Ascending aorta (tissue), 2 donors: ENCODE data around the gene SLC39A9. TPM values are rescaled to one million over a fixed set of nuclear protein-coding genes. Genes with fewer than 3 reads are reported as not detected.

Source experiments
- DNase-seq, 2 donors: peaks; one replicate each; pipeline ENCODE4 v3.0.0-alpha.2; 2019; ENCODE audit warnings: low spot score in 2 of 2
- H3K27ac ChIP-seq, 2 donors: fragments of 200-600 bp; sonication (generic); one replicate each; pipeline ENCODE4 v1.5.1; 2016 to 2017; ENCODE audit warnings: mild to moderate bottlenecking in 1 of 2
- H3K27me3 ChIP-seq: fragments of 200-600 bp; sonication (generic); one replicate; pipeline ENCODE4 v1.5.1; 2017
- H3K36me3 ChIP-seq, 2 donors: fragments of 200-600 bp; sonication (generic); one replicate each; pipeline ENCODE4 v1.5.1; 2016
- H3K4me1 ChIP-seq, 2 donors: fragments of 200-600 bp; sonication (generic); one replicate each; pipeline ENCODE4 v1.5.1; 2016 to 2017; ENCODE audit warnings: mild to moderate bottlenecking in 1 of 2
- H3K4me3 ChIP-seq, 2 donors: fragments of 200-600 bp; sonication (generic); one replicate each; pipeline ENCODE4 v1.5.1; 2016 to 2017; ENCODE audit warnings: mild to moderate bottlenecking in 1 of 2
- H3K9me3 ChIP-seq, 2 donors: fragments of 200-600 bp; sonication (generic); one replicate each; pipeline ENCODE4 v1.5.1; 2016
- intact Hi-C: fragments of 100-400 bp; cut with DNase I; formaldehyde crosslinking; loops from one replicate; pipeline ENCODE4 v1.15.1; 2023
- total RNA-seq: library from RNA; depleted of rRNA; stranded (reverse); fragments of >200 nt; gene quantifications from one replicate; pipeline ENCODE4 v1.1.0, GENCODE V29; 2016
- TF ChIP-seq, protein P1 (sequence below), 3 experiments: fragments of 200-600 bp in 2 of 3; fragments of 450-650 bp in 1 of 3; sonication (generic) in 2 of 3; IDR thresholded peaks; one replicate each; pipeline ENCODE4 v1.5.1; 2016 to 2019; ENCODE audit warnings: antibody characterized with exemption in 3 of 3, mild to moderate bottlenecking in 1 of 3, moderate library complexity in 1 of 3

The SLC39A9 gene
- total RNA-seq, 1 donor from 2014 or later = 26.2 TPM

DNA sequence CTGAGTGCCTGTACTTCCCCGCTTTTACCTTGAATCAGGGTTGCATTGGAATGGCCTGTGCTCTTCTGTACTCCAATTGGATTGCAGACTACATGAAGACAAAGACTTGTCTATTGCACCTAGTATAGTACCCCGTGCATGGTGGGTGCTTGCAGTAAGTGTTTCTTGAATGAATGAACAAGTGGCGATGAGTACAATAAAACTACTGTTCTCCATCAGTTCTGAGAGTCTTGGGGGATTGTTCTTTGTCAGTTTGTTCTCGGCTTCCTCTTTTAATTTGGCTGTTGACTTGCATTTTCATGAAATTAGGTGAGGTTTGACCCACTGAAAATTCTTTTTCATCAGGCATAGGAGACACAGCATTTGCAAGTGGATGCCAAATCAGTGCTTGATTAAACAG is 34.5 kb upstream of the SLC39A9 start:
- no peak overlapping the region for H3K4me3 ChIP-seq
- intact Hi-C loops = loop anchor here (2.0 kb wide), 1 partner anchor 121 kb away; no protein-coding TSS in a partner anchor
- no peaks in the 10 kb centered on the region for H3K9me3 ChIP-seq
- DNase-seq = no peak
- H3K4me1 ChIP-seq = no peaks in the 10 kb centered on the region
- H3K36me3 ChIP-seq = no peaks in the 10 kb centered on the region
- no peak overlapping the region for H3K27ac ChIP-seq
- H3K27me3 ChIP-seq = no peaks in the 10 kb centered on the region
- TF ChIP-seq, protein P1, sequence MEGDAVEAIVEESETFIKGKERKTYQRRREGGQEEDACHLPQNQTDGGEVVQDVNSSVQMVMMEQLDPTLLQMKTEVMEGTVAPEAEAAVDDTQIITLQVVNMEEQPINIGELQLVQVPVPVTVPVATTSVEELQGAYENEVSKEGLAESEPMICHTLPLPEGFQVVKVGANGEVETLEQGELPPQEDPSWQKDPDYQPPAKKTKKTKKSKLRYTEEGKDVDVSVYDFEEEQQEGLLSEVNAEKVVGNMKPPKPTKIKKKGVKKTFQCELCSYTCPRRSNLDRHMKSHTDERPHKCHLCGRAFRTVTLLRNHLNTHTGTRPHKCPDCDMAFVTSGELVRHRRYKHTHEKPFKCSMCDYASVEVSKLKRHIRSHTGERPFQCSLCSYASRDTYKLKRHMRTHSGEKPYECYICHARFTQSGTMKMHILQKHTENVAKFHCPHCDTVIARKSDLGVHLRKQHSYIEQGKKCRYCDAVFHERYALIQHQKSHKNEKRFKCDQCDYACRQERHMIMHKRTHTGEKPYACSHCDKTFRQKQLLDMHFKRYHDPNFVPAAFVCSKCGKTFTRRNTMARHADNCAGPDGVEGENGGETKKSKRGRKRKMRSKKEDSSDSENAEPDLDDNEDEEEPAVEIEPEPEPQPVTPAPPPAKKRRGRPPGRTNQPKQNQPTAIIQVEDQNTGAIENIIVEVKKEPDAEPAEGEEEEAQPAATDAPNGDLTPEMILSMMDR (IDR thresholded peaks at IDR 0.05) = no peak

DNA sequence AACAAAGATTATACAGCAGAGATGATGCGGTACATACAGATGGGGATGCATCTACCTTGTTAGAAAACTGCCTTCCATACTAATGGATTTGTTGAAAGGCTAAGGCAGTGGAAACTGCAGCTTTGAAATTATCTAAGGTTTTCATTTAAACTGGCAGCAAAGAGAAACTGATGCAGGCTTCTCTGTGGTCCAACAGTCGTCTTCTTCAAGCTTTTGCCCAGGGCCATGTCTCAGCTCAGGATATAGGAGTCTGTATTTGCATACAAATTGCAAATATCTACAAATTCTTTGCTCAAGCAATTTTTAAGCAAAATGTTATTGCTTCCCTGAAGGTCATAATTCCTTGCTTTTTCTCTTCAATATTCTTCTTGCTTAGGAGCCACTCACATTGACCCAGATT is 34.1 kb upstream of the SLC39A9 start:
- no peak for DNase-seq
- H3K36me3 ChIP-seq = no peaks in the 10 kb centered on the region
- H3K27ac ChIP-seq = no peak overlapping the region
- H3K4me1 ChIP-seq = no peaks in the 10 kb centered on the region
- no peaks in the 10 kb centered on the region for H3K9me3 ChIP-seq
- H3K4me3 ChIP-seq = no peak overlapping the region
- TF ChIP-seq, protein P1 (IDR thresholded peaks at IDR 0.05) = no peak
- H3K27me3 ChIP-seq = no peaks in the 10 kb centered on the region
- intact Hi-C loops = no loop called here

DNA sequence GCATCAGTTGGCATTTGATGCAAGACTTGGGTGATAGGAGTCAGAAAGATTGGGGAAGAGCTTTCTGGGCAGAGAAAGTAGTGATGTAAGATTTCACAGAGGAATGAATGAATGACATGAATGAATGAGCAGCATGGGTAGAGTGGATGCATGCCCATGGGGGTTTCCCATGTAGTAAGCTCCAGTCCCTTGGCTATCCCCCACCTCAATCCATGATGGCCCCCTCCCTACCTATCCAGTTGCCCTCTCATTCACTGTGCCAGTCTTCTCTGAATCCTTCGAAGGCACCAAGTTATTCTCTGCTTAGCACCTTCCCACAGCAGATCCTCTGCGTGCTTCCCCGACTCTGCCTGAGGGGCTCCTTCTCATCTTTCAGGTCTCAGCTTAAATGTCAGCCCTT is 32.4 kb upstream of the SLC39A9 start:
- intact Hi-C loops = no loop called here
- no peak for DNase-seq
- no peaks in the 10 kb centered on the region for H3K4me1 ChIP-seq
- no peak overlapping the region for H3K27ac ChIP-seq
- TF ChIP-seq, protein P1 (IDR thresholded peaks at IDR 0.05) = no peak
- H3K4me3 ChIP-seq = no peak overlapping the region
- H3K9me3 ChIP-seq = no peaks in the 10 kb centered on the region
- H3K27me3 ChIP-seq = no peaks in the 10 kb centered on the region
- no peaks in the 10 kb centered on the region for H3K36me3 ChIP-seq

DNA sequence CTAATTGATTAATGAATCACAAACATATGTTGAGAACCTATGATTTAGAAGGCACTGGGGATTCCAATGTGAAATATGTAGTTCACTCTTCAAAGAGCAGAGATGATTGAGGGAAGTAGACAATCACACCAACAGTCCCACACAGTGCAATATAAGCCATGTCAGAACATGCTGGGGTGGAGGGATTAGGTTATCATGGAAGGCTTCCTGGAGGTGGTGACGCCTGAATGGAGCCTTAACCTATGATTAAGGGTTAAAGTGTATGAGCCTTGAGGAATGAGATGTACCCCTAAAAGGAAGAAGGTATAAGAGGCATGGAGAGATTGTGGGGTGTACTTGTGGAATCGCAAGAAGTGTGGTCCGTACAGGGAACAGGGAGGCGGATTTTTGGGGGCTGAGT is 31.7 kb upstream of the SLC39A9 start:
- Histone ChIP-seq H3K4me3 (no peak overlapping the region), H3K9me3 (no peaks in the 10 kb centered on the region), H3K4me1 (no peaks in the 10 kb centered on the region), H3K36me3 (no peaks in the 10 kb centered on the region), H3K27ac (no peak overlapping the region), H3K27me3 (no peaks in the 10 kb centered on the region)
- TF ChIP-seq, protein P1 (IDR thresholded peaks at IDR 0.05) = no peak
- intact Hi-C loops = no loop called here
- DNase-seq = no peak

DNA sequence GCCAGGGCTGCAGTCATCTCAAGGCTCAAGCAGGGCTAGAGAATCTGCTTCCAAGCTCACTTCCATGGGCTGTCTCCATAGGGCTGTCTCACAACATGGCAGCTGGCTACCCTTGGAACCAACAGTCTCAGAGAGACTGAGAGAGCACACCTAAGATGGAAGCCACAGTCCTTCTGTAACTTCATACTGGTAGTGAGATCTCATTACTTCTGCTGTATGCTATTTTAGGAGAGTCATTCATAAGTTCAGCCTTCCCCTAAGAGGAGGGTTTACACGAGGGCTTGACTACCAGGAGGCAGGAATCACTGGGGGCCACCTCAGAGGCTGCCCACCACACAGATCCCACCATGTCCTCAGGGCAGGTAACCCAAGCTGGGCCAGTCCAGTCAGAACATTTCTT is 30.1 kb upstream of the SLC39A9 start:
- no peaks in the 10 kb centered on the region for H3K9me3 ChIP-seq
- TF ChIP-seq, protein P1 (IDR thresholded peaks at IDR 0.05) = no peak
- H3K4me3 ChIP-seq = no peak overlapping the region
- no peak overlapping the region for H3K27ac ChIP-seq
- no peaks in the 10 kb centered on the region for H3K27me3 ChIP-seq
- H3K36me3 ChIP-seq = no peaks in the 10 kb centered on the region
- H3K4me1 ChIP-seq = no peaks in the 10 kb centered on the region
- no peak for DNase-seq
- intact Hi-C loops = no loop called here

DNA sequence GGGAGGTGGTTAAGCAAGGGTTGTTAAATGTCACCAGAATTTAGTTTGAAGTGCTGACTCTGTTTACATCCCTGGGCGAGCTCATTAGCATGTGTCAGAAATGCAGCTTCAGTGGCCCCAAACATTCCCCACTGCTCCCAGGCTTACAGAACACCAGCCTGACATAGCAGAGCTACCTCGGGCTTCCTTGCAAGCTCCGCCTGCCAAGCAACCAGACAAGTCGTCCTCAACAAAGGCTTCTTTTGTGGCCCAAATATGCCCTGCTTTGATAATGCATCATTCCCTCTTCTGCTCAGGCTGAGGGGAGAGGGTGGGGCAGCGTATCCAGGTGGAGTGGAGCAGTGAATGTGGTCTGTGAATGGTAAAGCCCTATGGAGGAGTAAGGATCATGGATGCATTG is 28.4 kb upstream of the SLC39A9 start:
- TF ChIP-seq, protein P1 (IDR thresholded peaks at IDR 0.05) = no peak
- no peak for DNase-seq
- intact Hi-C loops = no loop called here
- Histone ChIP-seq H3K4me3 (no peak overlapping the region), H3K9me3 (no peaks in the 10 kb centered on the region), H3K4me1 (no peaks in the 10 kb centered on the region), H3K27ac (no peak overlapping the region), H3K27me3 (no peaks in the 10 kb centered on the region), H3K36me3 (peaks cover 0 to 4% of the 10 kb centered on the region in 2 donors)
